H9 (cell line): Measurements from ENCODE around the gene C1orf216. TPM values are rescaled to one million over a fixed set of nuclear protein-coding genes. Genes with fewer than 3 reads are reported as not detected.

Experiments
- DNase-seq: peaks from one replicate; pipeline ENCODE4 v3.0.0-alpha.2; 2017
- H2AFZ ChIP-seq: one replicate; pipeline ENCODE4 v1.6.1; 2013; ENCODE audit warnings: mild to moderate bottlenecking, low read length, control low read depth, moderate library complexity
- H2AK5ac ChIP-seq: 2 replicates; pipeline ENCODE4 v1.6.1; 2013; ENCODE audit warnings: low read length, control low read depth, mixed read lengths; ENCODE audit not compliant: insufficient read length
- H2BK120ac ChIP-seq: one replicate; pipeline ENCODE4 v1.6.1; 2013; ENCODE audit warnings: low read depth, mild to moderate bottlenecking, low read length, control low read depth, inconsistent platforms; ENCODE audit not compliant: poor library complexity, severe bottlenecking
- H2BK12ac ChIP-seq: 2 replicates; pipeline ENCODE4 v1.6.1; 2013; ENCODE audit warnings: low read length, control low read depth, mixed read lengths, low read depth; ENCODE audit not compliant: insufficient read length
- H2BK15ac ChIP-seq: 2 replicates; pipeline ENCODE4 v1.6.1; 2013; ENCODE audit warnings: low read depth, low read length, control low read depth
- H2BK20ac ChIP-seq: one replicate; pipeline ENCODE4 v1.6.1; 2013; ENCODE audit warnings: low read depth, mild to moderate bottlenecking, low read length, control low read depth, inconsistent platforms; ENCODE audit not compliant: poor library complexity, severe bottlenecking
- H2BK5ac ChIP-seq: 2 replicates; pipeline ENCODE4 v1.6.1; 2013; ENCODE audit warnings: low read length, control low read depth, mixed read lengths; ENCODE audit not compliant: insufficient read length
- H3K14ac ChIP-seq: 2 replicates; pipeline ENCODE4 v1.6.1; 2013; ENCODE audit warnings: low read length, control low read depth; ENCODE audit not compliant: insufficient read depth
- H3K18ac ChIP-seq: 2 replicates; pipeline ENCODE4 v1.6.1; 2013; ENCODE audit warnings: low read depth, mild to moderate bottlenecking, mixed read lengths, low read length, control low read depth; ENCODE audit not compliant: insufficient read length
- H3K23ac ChIP-seq: 2 replicates; pipeline ENCODE4 v1.6.1; 2013; ENCODE audit warnings: low read length, control low read depth, mixed read lengths, low read depth; ENCODE audit not compliant: insufficient read length
- H3K23me2 ChIP-seq: 2 replicates; pipeline ENCODE4 v1.6.1; 2013; ENCODE audit warnings: low read depth, mild to moderate bottlenecking, mixed read lengths, low read length, control low read depth; ENCODE audit not compliant: insufficient read length, poor library complexity, severe bottlenecking
- H3K27ac ChIP-seq: 2 replicates; pipeline ENCODE4 v1.5.1; 2013; ENCODE audit warnings: low read length, control low read depth, mixed read lengths, low read depth; ENCODE audit not compliant: insufficient read length
- H3K27me3 ChIP-seq: 2 replicates; pipeline ENCODE4 v1.6.1; 2013; ENCODE audit warnings: low read length, control low read depth, inconsistent platforms; ENCODE audit not compliant: insufficient read depth
- H3K4ac ChIP-seq: 2 replicates; pipeline ENCODE4 v1.6.1; 2013; ENCODE audit warnings: low read depth, mild to moderate bottlenecking, control low read depth, inconsistent platforms, low read length, moderate library complexity
- H3K4me1 ChIP-seq: 2 replicates; pipeline ENCODE4 v1.6.1; 2013; ENCODE audit warnings: low read length, control low read depth, inconsistent platforms; ENCODE audit not compliant: insufficient read depth
- H3K4me2 ChIP-seq: 2 replicates; pipeline ENCODE4 v1.6.1; 2013; ENCODE audit warnings: low read length, control low read depth, mixed read lengths; ENCODE audit not compliant: insufficient read length, insufficient read depth
- H3K56ac ChIP-seq: 2 replicates; pipeline ENCODE4 v1.6.1; 2013; ENCODE audit warnings: low read depth, mild to moderate bottlenecking, mixed read lengths, low read length, control low read depth; ENCODE audit not compliant: insufficient read length
- H3K79me1 ChIP-seq: 2 replicates; pipeline ENCODE4 v1.6.1; 2013; ENCODE audit warnings: low read depth, mild to moderate bottlenecking, moderate library complexity, low read length, control low read depth, inconsistent platforms; ENCODE audit not compliant: insufficient read depth, poor library complexity, severe bottlenecking
- H3K79me2 ChIP-seq: 2 replicates; pipeline ENCODE4 v1.6.1; 2013; ENCODE audit warnings: low read length, control low read depth, inconsistent platforms; ENCODE audit not compliant: insufficient read depth
- H3K9ac ChIP-seq: 2 replicates; pipeline ENCODE4 v1.6.1; 2013; ENCODE audit warnings: low read length, control low read depth, mixed read lengths; ENCODE audit not compliant: insufficient read length; ENCODE audit errors: extremely low read depth
- H3K9me3 ChIP-seq: one replicate; pipeline ENCODE4 v1.6.1; 2013; ENCODE audit warnings: low read depth, low read length, inconsistent platforms; ENCODE audit not compliant: control insufficient read depth
- H3T11ph ChIP-seq: one replicate; pipeline ENCODE4 v1.6.1; 2013; ENCODE audit warnings: mild to moderate bottlenecking, low read length, control low read depth, inconsistent platforms
- H4K20me1 ChIP-seq: one replicate; pipeline ENCODE4 v1.6.1; 2013; ENCODE audit not compliant: control insufficient read depth, insufficient read length, insufficient read depth
- H4K5ac ChIP-seq: 2 replicates; pipeline ENCODE4 v1.6.1; 2013; ENCODE audit warnings: low read depth, mild to moderate bottlenecking, mixed read lengths, low read length, control low read depth; ENCODE audit not compliant: insufficient read length
- H4K8ac ChIP-seq: replicated peaks from 2 replicates; pipeline ENCODE4 v1.6.1; 2013; ENCODE audit warnings: low read length, control low read depth, mixed read lengths, low read depth; ENCODE audit not compliant: insufficient read length
- H4K91ac ChIP-seq: 2 replicates; pipeline ENCODE4 v1.6.1; 2013; ENCODE audit warnings: low read depth, mild to moderate bottlenecking, moderate library complexity, mixed read lengths, low read length, control low read depth; ENCODE audit not compliant: insufficient read length
- H3K27ac Mint-ChIP-seq, 3 experiments: 2 replicates in 2 of 3; 3 replicates in 1 of 3; pipeline ENCODE4 v1.8.0; 2020 to 2021; ENCODE audit warnings: mixed read lengths in 3 of 3, mild to moderate bottlenecking in 1 of 3, moderate library complexity in 1 of 3
- H3K27me3 Mint-ChIP-seq: 2 replicates; pipeline ENCODE4 v1.8.0; 2021; ENCODE audit warnings: low read depth, mild to moderate bottlenecking, moderate library complexity, mixed read lengths
- H3K36me3 Mint-ChIP-seq, 3 experiments: 2 replicates in 2 of 3; 3 replicates in 1 of 3; pipeline ENCODE4 v1.8.0; 2020 to 2021; ENCODE audit warnings: low read depth in 3 of 3, mixed read lengths in 3 of 3; ENCODE audit not compliant: insufficient read depth in 1 of 3
- H3K4me1 Mint-ChIP-seq, 2 experiments: 2 replicates each; pipeline ENCODE4 v1.8.0; 2020; ENCODE audit warnings: mixed read lengths in 2 of 2
- H3K4me3 Mint-ChIP-seq, 2 experiments: 2 replicates in 1 of 2; 3 replicates in 1 of 2; pipeline ENCODE4 v1.8.0; 2020 to 2021; ENCODE audit warnings: mild to moderate bottlenecking in 2 of 2, mixed read lengths in 2 of 2, moderate library complexity in 1 of 2
- H3K9me3 Mint-ChIP-seq, 2 experiments: 2 replicates in 1 of 2; 3 replicates in 1 of 2; pipeline ENCODE4 v1.8.0; 2020; ENCODE audit warnings: mild to moderate bottlenecking in 2 of 2, mixed read lengths in 2 of 2, moderate library complexity in 1 of 2
- WGBS: extraction: QIAGEN DNeasy Blood & Tissue Kit; methylation state at CpG from one replicate; pipeline ENCODE4 v1.1.7; 2013; ENCODE audit warnings: missing lambda C conversion rate, low lambda C conversion rate, mixed read lengths; ENCODE audit not compliant: insufficient read length; ENCODE audit errors: extremely low coverage; 5-methylcytosine and 5-hydroxymethylcytosine counted together
- total RNA-seq: library from RNA; stranded (reverse); gene quantifications from 2 replicates; pipeline ENCODE4 v1.2.1, GENCODE V29; 2021
- TF ChIP-seq, protein P1 (sequence below): fragments of 200-600 bp; sonication (generic); conservative IDR thresholded peaks from 3 replicates; pipeline ENCODE4 v1.8.0; 2021; ENCODE audit warnings: antibody characterized with exemption, mild to moderate bottlenecking

The C1orf216 gene
- total RNA-seq, 1 experiment from 2014 or later, result 13.5 TPM

GRCh38 chr1:35708441-35708921, 10.2 kb downstream of the C1orf216 start:
- Histone ChIP-seq H4K5ac (no peak overlapping the region), H2BK20ac (no peak overlapping the region), H3K4ac (no peak overlapping the region; the same call in 1 of the 2 replicates), H3K23ac (no peak overlapping the region), H2BK120ac (no peak overlapping the region), H3K4me1 (no peaks in the 10 kb centered on the region; the same call in 1 of the 2 replicates), H2BK5ac (no peak overlapping the region), H3K79me1 (no peaks in the 10 kb centered on the region), H2AK5ac (no peak overlapping the region), H3K79me2 (no peaks in the 10 kb centered on the region), H3T11ph (no peak overlapping the region), H4K91ac (no peak overlapping the region), H2BK15ac (no peak overlapping the region), H3K18ac (peak overlapping the region; percentile 62), H3K14ac (0 out of 2 replicates have a peak overlapping the region, but pooled peaks have one; percentile 73), H3K9me3 (no peaks in the 10 kb centered on the region), H4K8ac (no peak overlapping the region), H3K27me3 (no peaks in the 10 kb centered on the region), H3K27ac (no peak overlapping the region), H2BK12ac (no peak overlapping the region), H3K4me2 (peak overlapping the region; percentile 46), H2AFZ (no peak overlapping the region), H3K23me2 (peaks cover 7% of the 10 kb centered on the region), H3K56ac (no peak overlapping the region), H3K9ac (no peak overlapping the region), H4K20me1 (peaks cover 2% of the 10 kb centered on the region)
- peak overlapping the region in 2 of 3 experiments; percentile 39 to 59; a peak in 2 of 7 replicates for H3K27ac Mint-ChIP-seq
- H3K36me3 Mint-ChIP-seq, result peaks cover 0 to 2% (median 0%) of the 10 kb centered on the region in 3 experiments; a peak in 2 of 7 replicates
- peak; percentile 67 for DNase-seq
- peak overlapping the region; percentile 72 to 87 for H3K4me3 Mint-ChIP-seq
- TF ChIP-seq, protein P1, sequence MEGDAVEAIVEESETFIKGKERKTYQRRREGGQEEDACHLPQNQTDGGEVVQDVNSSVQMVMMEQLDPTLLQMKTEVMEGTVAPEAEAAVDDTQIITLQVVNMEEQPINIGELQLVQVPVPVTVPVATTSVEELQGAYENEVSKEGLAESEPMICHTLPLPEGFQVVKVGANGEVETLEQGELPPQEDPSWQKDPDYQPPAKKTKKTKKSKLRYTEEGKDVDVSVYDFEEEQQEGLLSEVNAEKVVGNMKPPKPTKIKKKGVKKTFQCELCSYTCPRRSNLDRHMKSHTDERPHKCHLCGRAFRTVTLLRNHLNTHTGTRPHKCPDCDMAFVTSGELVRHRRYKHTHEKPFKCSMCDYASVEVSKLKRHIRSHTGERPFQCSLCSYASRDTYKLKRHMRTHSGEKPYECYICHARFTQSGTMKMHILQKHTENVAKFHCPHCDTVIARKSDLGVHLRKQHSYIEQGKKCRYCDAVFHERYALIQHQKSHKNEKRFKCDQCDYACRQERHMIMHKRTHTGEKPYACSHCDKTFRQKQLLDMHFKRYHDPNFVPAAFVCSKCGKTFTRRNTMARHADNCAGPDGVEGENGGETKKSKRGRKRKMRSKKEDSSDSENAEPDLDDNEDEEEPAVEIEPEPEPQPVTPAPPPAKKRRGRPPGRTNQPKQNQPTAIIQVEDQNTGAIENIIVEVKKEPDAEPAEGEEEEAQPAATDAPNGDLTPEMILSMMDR, result no peak
- H3K27me3 Mint-ChIP-seq, result peaks cover 47% of the 10 kb centered on the region
- H3K9me3 Mint-ChIP-seq, result no peaks in the 10 kb centered on the region; a peak in 1 of 5 replicates
- peaks cover 29 to 30% of the 10 kb centered on the region in 2 experiments for H3K4me1 Mint-ChIP-seq
- no CpG with 5 or more reads among the region's 14 CpGs for WGBS
